Neutrophil (primary cell): ENCODE data around the gene GMFB.

Experiments
- H3K27ac ChIP-seq: fragments of 200-600 bp; sonication (generic); 2 replicates; pipeline ENCODE4 v1.5.1; 2016; ENCODE audit warnings: mild to moderate bottlenecking, moderate library complexity
- H3K27me3 ChIP-seq: fragments of 200-600 bp; sonication (generic); 2 replicates; pipeline ENCODE4 v1.6.0; 2016; ENCODE audit warnings: mild to moderate bottlenecking
- H3K36me3 ChIP-seq: fragments of 200-600 bp; sonication (generic); 2 replicates; pipeline ENCODE4 v1.5.1; 2017
- H3K4me1 ChIP-seq, 2 experiments: fragments of 200-600 bp in 1 of 2; sonication (generic) in 1 of 2; 1 replicate in 1 of 2; 2 replicates in 1 of 2; pipeline versions ENCODE4 v1.5.1 to v1.6.1; 2013 to 2016; ENCODE audit warnings: low read depth in 1 of 2, low read length in 1 of 2, mild to moderate bottlenecking in 1 of 2, moderate library complexity in 1 of 2; ENCODE audit not compliant: control insufficient read depth in 1 of 2, insufficient read depth in 1 of 2
- H3K4me3 ChIP-seq, 2 experiments: fragments of 200-600 bp in 1 of 2; sonication (generic) in 1 of 2; 1 replicate in 1 of 2; 2 replicates in 1 of 2; pipeline ENCODE4 v1.5.1; 2013 to 2016; ENCODE audit warnings: low read depth in 1 of 2, low read length in 1 of 2, mild to moderate bottlenecking in 1 of 2, moderate library complexity in 1 of 2
- H3K9me3 ChIP-seq: fragments of 200-600 bp; sonication (generic); 2 replicates; pipeline ENCODE4 v1.5.1; 2016
- TF ChIP-seq, protein P1 (sequence below): fragments of 200-600 bp; sonication (generic); IDR thresholded peaks from 2 replicates; pipeline ENCODE4 v1.5.1; 2016; ENCODE audit warnings: antibody characterized with exemption

GMFB gene

DNA sequence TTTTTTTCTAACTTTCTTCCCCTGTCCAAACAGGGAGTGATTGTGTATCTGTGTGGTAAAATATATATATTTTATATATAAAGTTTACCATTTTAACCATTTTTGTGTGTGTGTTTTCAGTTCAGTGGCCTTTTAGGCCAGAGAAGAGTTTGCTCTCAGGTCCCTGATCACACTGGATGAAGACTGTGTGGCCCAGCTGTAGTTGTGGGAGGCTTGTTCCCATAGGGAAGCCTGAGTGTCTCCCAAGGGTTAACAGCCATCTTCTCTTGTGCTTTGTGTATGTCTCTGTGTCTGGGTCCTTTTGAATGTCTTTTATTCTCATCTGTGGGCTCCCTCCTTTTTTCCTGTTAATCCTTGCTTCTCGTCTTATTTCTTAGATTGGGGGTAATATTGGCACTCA lies 44.3 kb upstream of the GMFB start:
- peaks cover 19% of the 10 kb centered on the region for H3K36me3 ChIP-seq

DNA sequence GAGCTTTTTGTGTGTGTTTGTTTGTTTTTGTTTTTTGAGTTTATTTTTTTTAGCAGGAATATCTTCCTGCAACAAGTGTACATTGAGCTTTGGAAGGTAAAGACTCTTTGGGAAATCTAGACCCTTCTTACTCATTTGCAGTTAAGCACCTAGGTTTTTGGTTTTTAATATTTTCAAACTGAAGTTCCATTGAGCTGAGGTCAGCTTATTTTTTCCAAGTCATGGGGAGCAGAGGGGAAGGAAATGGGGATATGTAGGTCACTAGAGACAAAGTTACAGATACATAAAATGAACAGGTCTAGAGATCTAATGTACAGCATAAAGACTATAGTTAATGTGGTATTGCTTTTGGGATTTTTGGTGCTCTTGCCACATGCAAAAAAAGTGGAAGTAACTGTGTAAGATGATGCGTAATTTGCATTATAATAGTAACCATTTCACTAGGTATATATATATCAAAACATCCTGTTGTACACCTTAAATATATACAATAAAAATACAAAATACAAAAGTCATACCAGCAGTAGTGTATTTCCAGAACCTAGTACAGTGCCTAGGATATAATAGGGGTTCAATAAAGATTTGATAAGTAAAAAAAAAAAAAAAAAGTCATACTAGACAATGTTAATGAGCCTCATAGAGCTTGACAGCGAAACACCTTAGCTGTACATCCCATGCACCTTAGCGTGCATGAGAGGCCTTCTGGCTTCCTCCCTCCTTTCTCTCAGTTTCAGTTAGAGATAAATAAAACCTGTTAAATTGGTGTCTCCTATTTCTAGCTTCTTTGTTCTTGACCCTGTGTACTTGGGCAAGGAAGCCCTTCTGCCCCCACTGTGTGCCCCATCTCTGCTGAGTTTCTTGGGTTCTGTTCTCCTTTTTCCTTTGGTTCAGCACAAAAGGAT lies 43.6 kb upstream of the GMFB start:
- Histone ChIP-seq H3K36me3 (peaks cover 16% of the 10 kb centered on the region), H3K27me3 (no peaks in the 10 kb centered on the region), H3K27ac (no peak overlapping the region), H3K4me3 (no peak overlapping the region), H3K4me1 (no peaks in the 10 kb centered on the region), H3K9me3 (no peaks in the 10 kb centered on the region)
- TF ChIP-seq, protein P1, sequence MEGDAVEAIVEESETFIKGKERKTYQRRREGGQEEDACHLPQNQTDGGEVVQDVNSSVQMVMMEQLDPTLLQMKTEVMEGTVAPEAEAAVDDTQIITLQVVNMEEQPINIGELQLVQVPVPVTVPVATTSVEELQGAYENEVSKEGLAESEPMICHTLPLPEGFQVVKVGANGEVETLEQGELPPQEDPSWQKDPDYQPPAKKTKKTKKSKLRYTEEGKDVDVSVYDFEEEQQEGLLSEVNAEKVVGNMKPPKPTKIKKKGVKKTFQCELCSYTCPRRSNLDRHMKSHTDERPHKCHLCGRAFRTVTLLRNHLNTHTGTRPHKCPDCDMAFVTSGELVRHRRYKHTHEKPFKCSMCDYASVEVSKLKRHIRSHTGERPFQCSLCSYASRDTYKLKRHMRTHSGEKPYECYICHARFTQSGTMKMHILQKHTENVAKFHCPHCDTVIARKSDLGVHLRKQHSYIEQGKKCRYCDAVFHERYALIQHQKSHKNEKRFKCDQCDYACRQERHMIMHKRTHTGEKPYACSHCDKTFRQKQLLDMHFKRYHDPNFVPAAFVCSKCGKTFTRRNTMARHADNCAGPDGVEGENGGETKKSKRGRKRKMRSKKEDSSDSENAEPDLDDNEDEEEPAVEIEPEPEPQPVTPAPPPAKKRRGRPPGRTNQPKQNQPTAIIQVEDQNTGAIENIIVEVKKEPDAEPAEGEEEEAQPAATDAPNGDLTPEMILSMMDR: no peak

More for the DNA sequence above, 44.3 kb upstream of the GMFB start:
- H3K27ac ChIP-seq: no peak overlapping the region
- no peaks in the 10 kb centered on the region for H3K9me3 ChIP-seq
- H3K4me1 ChIP-seq: no peaks in the 10 kb centered on the region
- no peaks in the 10 kb centered on the region for H3K27me3 ChIP-seq
- TF ChIP-seq, protein P1: no peak
- H3K4me3 ChIP-seq: no peak overlapping the region

DNA sequence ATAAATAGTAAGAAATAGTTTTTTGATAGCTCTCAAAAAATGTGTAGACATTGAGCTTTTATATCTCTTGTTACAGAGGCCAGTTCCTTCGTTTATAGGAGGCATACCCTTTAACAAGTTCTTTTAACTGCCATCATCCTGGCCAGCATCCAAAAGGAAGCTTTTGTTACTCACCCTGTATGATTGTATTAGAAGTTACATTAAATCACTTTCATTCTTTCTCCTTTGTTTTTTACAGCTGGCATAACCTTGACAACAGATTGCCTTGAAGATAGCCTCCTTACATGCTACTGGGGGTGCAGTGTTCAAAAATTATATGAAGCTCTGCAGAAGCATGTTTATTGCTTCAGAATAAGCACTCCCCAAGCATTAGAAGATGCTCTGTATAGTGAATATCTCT lies 41.0 kb upstream of the GMFB start:
- TF ChIP-seq, protein P1: no peak
- no peak overlapping the region for H3K4me3 ChIP-seq
- no peaks in the 10 kb centered on the region for H3K9me3 ChIP-seq
- no peaks in the 10 kb centered on the region for H3K27me3 ChIP-seq
- peaks cover 26% of the 10 kb centered on the region for H3K36me3 ChIP-seq
- no peaks in the 10 kb centered on the region for H3K4me1 ChIP-seq
- H3K27ac ChIP-seq: no peak overlapping the region

DNA sequence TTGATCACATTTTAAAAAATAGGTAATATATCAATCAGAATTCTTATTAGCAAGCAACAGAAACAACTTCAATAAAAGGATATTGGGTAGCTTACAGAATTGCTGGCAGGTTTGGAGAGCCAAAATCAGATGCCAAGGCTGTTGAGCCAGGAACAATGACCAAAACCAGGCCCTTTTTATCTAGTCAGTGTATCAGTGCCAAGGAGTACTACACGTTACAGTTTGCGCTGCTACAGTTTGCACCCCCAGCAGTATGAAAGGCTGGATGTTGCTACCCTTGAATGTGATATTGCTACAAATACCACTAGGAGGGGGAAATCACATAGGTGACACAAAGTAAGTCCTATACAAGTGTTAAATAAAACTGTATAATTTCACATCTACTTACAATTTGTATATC lies 40.2 kb upstream of the GMFB start:
- H3K27me3 ChIP-seq: no peaks in the 10 kb centered on the region
- no peak overlapping the region for H3K4me3 ChIP-seq
- H3K36me3 ChIP-seq: peaks cover 34% of the 10 kb centered on the region
- no peak overlapping the region for H3K27ac ChIP-seq
- H3K4me1 ChIP-seq: no peaks in the 10 kb centered on the region
- TF ChIP-seq, protein P1: no peak
- no peaks in the 10 kb centered on the region for H3K9me3 ChIP-seq

DNA sequence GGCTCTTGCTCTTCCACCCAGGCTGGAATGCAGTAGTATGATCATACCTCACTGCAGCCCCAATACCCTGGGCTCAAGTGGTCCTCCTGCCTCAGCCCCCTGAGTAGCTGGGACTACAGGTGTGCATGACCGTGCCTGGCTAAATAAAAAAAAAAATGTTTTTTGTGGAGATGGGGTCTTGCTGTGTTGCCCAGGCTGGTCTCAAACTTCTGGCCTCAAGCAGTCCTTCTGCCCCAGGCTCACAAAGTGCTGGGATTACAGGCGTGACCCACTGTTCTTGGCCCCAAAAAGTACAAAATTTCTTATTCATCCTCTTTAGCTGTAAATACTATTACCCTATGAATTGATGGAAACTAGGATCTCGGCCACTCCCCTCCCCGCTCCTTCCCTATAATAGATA lies 35.6 kb upstream of the GMFB start:
- Histone ChIP-seq H3K4me3 (no peak overlapping the region), H3K27me3 (no peaks in the 10 kb centered on the region)

More for the DNA sequence above, 35.6 kb upstream of the GMFB start:
- H3K27ac ChIP-seq: no peak overlapping the region
- no peaks in the 10 kb centered on the region for H3K9me3 ChIP-seq
- TF ChIP-seq, protein P1: no peak
- H3K4me1 ChIP-seq: no peaks in the 10 kb centered on the region
- peaks cover 33% of the 10 kb centered on the region for H3K36me3 ChIP-seq
